SK-N-SH treated with all-trans-retinoic acid at 6 μM for 48 hours (cell line): ENCODE results near the gene HPCAL1.

Experiments
- ATAC-seq: fragments of 200-7000 bp; cut with Tn5 transposase; 3 replicates; pipeline ENCODE4 v1.9.1; 2020; ENCODE audit warnings: mild to moderate bottlenecking, moderate library complexity
- ARNTL ChIP-seq: fragments of 450-650 bp; formaldehyde crosslinking; IDR thresholded peaks from 2 replicates; pipeline ENCODE4 v1.5.0; 2020; ENCODE audit warnings: low read depth, mild to moderate bottlenecking, moderate library complexity, borderline replicate concordance
- BACH2 ChIP-seq: fragments of 250-450 bp; sonication (Bioruptor Pico); IDR thresholded peaks from 2 replicates; pipeline ENCODE4 v1.9.0; 2021; ENCODE audit warnings: mild to moderate bottlenecking, borderline replicate concordance
- CSDC2 ChIP-seq: fragments of 250-450 bp; sonication (Bioruptor Pico); IDR thresholded peaks from 2 replicates; pipeline ENCODE4 v1.5.0; 2020; ENCODE audit warnings: mild to moderate bottlenecking, moderate library complexity
- GLIS3 ChIP-seq: fragments of 250-450 bp; sonication (Bioruptor Pico); IDR thresholded peaks from 2 replicates; pipeline ENCODE4 v1.5.0; 2020; ENCODE audit warnings: mild to moderate bottlenecking, moderate library complexity
- ISL1 ChIP-seq: fragments of 250-450 bp; sonication (Bioruptor Pico); IDR thresholded peaks from 2 replicates; pipeline ENCODE4 v2.1.2; 2022; ENCODE audit warnings: mild to moderate bottlenecking, moderate library complexity
- PATZ1 ChIP-seq: fragments of 250-450 bp; sonication (Bioruptor Pico); IDR thresholded peaks from 2 replicates; pipeline ENCODE4 v1.8.0; 2020; ENCODE audit warnings: mild to moderate bottlenecking, moderate library complexity, borderline replicate concordance
- POU6F1 ChIP-seq: fragments of 250-450 bp; sonication (Bioruptor Pico); IDR thresholded peaks from 2 replicates; pipeline ENCODE4 v1.8.0; 2021; ENCODE audit warnings: low read depth, mild to moderate bottlenecking, moderate library complexity, borderline replicate concordance
- RARB ChIP-seq: fragments of 250-450 bp; sonication (Bioruptor Pico); IDR thresholded peaks from 2 replicates; pipeline ENCODE4 v1.8.0; 2021; ENCODE audit warnings: mild to moderate bottlenecking, moderate library complexity
- SNAI2 ChIP-seq: fragments of 250-450 bp; sonication (Bioruptor Pico); IDR thresholded peaks from 2 replicates; pipeline ENCODE4 v1.5.0; 2020; ENCODE audit warnings: mild to moderate bottlenecking, moderate library complexity
- TCF4 ChIP-seq: fragments of 250-450 bp; sonication (Bioruptor Pico); IDR thresholded peaks from 2 replicates; pipeline ENCODE4 v1.8.0; 2021; ENCODE audit warnings: mild to moderate bottlenecking, moderate library complexity, borderline replicate concordance
- TOX ChIP-seq: fragments of 250-450 bp; sonication (Bioruptor Pico); IDR thresholded peaks from 2 replicates; pipeline ENCODE4 v1.8.0; 2021; ENCODE audit warnings: mild to moderate bottlenecking, moderate library complexity, borderline replicate concordance
- ZC3H10 ChIP-seq: fragments of 250-450 bp; sonication (Bioruptor Pico); IDR thresholded peaks from 2 replicates; pipeline ENCODE4 v1.5.1; 2021; ENCODE audit warnings: mild to moderate bottlenecking, moderate library complexity
- ZFP3 ChIP-seq: fragments of 250-450 bp; sonication (Bioruptor Pico); IDR thresholded peaks from 2 replicates; pipeline ENCODE4 v1.5.0; 2020; ENCODE audit warnings: mild to moderate bottlenecking, moderate library complexity
- ZFP30 ChIP-seq: fragments of 450-650 bp; formaldehyde crosslinking; IDR thresholded peaks from 2 replicates; pipeline ENCODE4 v1.5.0; 2022; ENCODE audit warnings: mild to moderate bottlenecking, moderate library complexity
- ZNF565 ChIP-seq: fragments of 450-650 bp; formaldehyde crosslinking; conservative IDR thresholded peaks from 2 replicates; pipeline ENCODE4 v1.5.0; 2020; ENCODE audit warnings: low read depth, mild to moderate bottlenecking, moderate library complexity
- ZNF70 ChIP-seq: fragments of 450-650 bp; formaldehyde crosslinking; IDR thresholded peaks from 2 replicates; pipeline ENCODE4 v1.5.0; 2020; ENCODE audit warnings: mild to moderate bottlenecking, moderate library complexity
- TF ChIP-seq, protein P1 (sequence below): fragments of 250-450 bp; sonication (Bioruptor Pico); IDR thresholded peaks from 2 replicates; pipeline ENCODE4 v1.5.1; 2021; ENCODE audit warnings: mild to moderate bottlenecking, moderate library complexity
- TF ChIP-seq, protein P2 (sequence below): fragments of 250-450 bp; sonication (Bioruptor Pico); IDR thresholded peaks from 2 replicates; pipeline ENCODE4 v1.5.0; 2020; ENCODE audit warnings: mild to moderate bottlenecking, moderate library complexity
- TF ChIP-seq, protein P3 (sequence below): fragments of 250-450 bp; sonication (Bioruptor Pico); IDR thresholded peaks from 2 replicates; pipeline ENCODE4 v1.5.1; 2020; ENCODE audit warnings: low read depth, mild to moderate bottlenecking, moderate library complexity

HPCAL1 gene

DNA sequence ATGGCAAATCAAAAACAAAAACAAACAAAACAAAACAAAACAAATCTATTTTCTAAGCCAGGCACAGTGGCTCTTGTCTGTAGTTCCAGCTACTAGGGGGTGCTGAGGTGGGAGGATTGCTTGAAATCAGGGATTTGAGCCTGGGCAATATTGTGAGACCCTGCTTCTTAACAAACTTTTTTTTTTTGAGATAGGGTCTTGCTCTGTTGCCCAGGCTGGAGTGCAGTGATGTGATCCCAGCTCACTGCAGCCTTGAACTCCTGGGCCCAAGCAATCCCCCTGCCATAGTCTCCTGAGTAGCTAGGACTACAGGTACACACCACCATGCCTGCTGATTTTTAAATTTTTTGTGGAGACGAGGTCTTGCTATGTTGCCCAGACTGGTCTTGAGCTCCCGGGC, 6.2 kb downstream of the HPCAL1 start:
- no peak for TF ChIP-seq ISL1 (CRISPR knock-in tag)
- TF ChIP-seq SNAI2 (CRISPR knock-in tag): no peak
- no peak for TF ChIP-seq CSDC2 (CRISPR knock-in tag)
- TF ChIP-seq ZNF70 (CRISPR knock-in tag): no peak
- no peak for TF ChIP-seq BACH2 (CRISPR knock-in tag)
- TF ChIP-seq ARNTL (CRISPR knock-in tag): no peak
- no peak for ATAC-seq

DNA sequence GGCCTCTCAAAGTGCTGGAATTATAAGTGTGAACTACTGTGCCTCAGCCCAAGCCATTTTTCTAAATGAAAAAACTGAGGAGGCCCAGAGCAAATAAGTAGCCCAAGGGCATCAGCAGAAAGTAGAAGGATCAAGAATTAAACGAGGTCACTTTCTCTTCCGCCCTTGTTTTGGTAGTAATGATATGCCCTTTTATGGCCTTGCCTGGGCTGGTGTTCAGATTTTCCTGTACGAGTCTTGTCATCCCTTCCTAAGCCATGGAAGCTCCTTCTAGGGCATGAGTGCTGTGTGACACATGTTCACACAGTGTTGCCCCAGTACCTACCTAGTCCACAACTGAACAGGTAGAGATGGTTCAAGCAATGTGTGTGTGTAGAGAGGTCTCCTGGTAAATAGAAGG, 6.6 kb downstream of the HPCAL1 start:
- TF ChIP-seq, protein P1, sequence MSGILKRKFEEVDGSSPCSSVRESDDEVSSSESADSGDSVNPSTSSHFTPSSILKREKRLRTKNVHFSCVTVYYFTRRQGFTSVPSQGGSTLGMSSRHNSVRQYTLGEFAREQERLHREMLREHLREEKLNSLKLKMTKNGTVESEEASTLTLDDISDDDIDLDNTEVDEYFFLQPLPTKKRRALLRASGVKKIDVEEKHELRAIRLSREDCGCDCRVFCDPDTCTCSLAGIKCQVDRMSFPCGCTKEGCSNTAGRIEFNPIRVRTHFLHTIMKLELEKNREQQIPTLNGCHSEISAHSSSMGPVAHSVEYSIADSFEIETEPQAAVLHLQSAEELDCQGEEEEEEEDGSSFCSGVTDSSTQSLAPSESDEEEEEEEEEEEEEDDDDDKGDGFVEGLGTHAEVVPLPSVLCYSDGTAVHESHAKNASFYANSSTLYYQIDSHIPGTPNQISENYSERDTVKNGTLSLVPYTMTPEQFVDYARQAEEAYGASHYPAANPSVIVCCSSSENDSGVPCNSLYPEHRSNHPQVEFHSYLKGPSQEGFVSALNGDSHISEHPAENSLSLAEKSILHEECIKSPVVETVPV (CRISPR knock-in tag): no peak
- TF ChIP-seq ZFP30 (CRISPR knock-in tag): no peak

DNA sequence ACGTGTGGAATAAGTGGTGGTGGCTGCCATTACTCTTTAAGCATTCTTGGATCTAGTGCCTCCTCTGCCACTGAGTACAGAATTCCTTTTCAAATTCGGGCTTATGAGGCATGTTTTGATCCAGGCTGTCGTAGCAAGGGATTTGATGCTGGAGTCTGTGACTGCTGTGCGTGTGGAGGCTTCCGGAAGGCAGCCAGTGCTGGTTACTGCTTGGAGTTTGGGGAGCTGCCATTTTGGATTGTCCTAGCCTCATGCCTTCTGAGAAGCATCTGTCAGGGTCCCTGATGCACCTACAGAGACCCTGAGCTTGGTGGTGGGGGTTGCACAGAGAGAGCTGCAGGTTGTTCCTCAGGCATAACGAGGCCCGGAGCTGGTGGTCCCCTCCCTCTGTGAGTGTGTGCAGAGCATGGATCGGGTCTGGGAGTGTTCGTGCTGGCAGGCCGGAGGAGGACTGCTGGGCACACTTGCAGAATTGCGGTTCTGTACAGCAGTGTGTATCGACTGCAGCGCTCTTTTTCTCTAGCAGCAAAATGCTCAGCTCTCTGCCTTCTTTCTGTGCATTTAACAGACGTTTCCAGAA, 7.7 kb downstream of the HPCAL1 start:
- no peak for ATAC-seq
- no peak for TF ChIP-seq TCF4 (CRISPR knock-in tag)
- TF ChIP-seq TOX (CRISPR knock-in tag): no peak
- TF ChIP-seq GLIS3: no peak
- TF ChIP-seq, protein P2, sequence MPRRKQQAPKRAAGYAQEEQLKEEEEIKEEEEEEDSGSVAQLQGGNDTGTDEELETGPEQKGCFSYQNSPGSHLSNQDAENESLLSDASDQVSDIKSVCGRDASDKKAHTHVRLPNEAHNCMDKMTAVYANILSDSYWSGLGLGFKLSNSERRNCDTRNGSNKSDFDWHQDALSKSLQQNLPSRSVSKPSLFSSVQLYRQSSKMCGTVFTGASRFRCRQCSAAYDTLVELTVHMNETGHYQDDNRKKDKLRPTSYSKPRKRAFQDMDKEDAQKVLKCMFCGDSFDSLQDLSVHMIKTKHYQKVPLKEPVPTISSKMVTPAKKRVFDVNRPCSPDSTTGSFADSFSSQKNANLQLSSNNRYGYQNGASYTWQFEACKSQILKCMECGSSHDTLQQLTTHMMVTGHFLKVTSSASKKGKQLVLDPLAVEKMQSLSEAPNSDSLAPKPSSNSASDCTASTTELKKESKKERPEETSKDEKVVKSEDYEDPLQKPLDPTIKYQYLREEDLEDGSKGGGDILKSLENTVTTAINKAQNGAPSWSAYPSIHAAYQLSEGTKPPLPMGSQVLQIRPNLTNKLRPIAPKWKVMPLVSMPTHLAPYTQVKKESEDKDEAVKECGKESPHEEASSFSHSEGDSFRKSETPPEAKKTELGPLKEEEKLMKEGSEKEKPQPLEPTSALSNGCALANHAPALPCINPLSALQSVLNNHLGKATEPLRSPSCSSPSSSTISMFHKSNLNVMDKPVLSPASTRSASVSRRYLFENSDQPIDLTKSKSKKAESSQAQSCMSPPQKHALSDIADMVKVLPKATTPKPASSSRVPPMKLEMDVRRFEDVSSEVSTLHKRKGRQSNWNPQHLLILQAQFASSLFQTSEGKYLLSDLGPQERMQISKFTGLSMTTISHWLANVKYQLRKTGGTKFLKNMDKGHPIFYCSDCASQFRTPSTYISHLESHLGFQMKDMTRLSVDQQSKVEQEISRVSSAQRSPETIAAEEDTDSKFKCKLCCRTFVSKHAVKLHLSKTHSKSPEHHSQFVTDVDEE (CRISPR knock-in tag): no peak
- TF ChIP-seq CSDC2 (CRISPR knock-in tag): no peak
- TF ChIP-seq ZFP3 (CRISPR knock-in tag): no peak
- TF ChIP-seq ZC3H10 (CRISPR knock-in tag): no peak
- no peak for TF ChIP-seq SNAI2 (CRISPR knock-in tag)
- no peak for TF ChIP-seq ZNF565 (CRISPR knock-in tag)
- TF ChIP-seq RARB (CRISPR knock-in tag): no peak
- no peak for TF ChIP-seq PATZ1 (CRISPR knock-in tag)
- TF ChIP-seq BACH2 (CRISPR knock-in tag): no peak
- TF ChIP-seq, protein P3, sequence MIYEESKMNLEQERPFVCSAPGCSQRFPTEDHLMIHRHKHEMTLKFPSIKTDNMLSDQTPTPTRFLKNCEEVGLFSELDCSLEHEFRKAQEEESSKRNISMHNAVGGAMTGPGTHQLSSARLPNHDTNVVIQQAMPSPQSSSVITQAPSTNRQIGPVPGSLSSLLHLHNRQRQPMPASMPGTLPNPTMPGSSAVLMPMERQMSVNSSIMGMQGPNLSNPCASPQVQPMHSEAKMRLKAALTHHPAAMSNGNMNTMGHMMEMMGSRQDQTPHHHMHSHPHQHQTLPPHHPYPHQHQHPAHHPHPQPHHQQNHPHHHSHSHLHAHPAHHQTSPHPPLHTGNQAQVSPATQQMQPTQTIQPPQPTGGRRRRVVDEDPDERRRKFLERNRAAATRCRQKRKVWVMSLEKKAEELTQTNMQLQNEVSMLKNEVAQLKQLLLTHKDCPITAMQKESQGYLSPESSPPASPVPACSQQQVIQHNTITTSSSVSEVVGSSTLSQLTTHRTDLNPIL (CRISPR knock-in tag): no peak
- TF ChIP-seq, protein P1 (CRISPR knock-in tag): no peak
- no peak for TF ChIP-seq ARNTL (CRISPR knock-in tag)
- no peak for TF ChIP-seq POU6F1 (CRISPR knock-in tag)

More for the DNA sequence above, 6.6 kb downstream of the HPCAL1 start:
- ATAC-seq: no peak
